MM.1S (cell line): ENCODE measurements around the gene ARHGAP23.

ENCODE experiments used
- DNase-seq: peaks from one replicate; pipeline ENCODE4 v3.0.0-alpha.2; 2015
- H2AFZ ChIP-seq: fragments of 300-600 bp; sonication (generic); 2 replicates; pipeline ENCODE4 v1.6.0; 2016; ENCODE audit warnings: antibody characterized with exemption, low read length
- H3F3A ChIP-seq: fragments of 300-600 bp; sonication (generic); 2 replicates; pipeline ENCODE4 v1.6.1; 2016; ENCODE audit warnings: mild to moderate bottlenecking, antibody characterized with exemption, low read length, moderate library complexity, mixed read lengths; ENCODE audit not compliant: insufficient read depth
- H3K27ac ChIP-seq: fragments of 300-600 bp; sonication (generic); 2 replicates; pipeline ENCODE4 v1.5.1; 2016; ENCODE audit warnings: mild to moderate bottlenecking, low read length
- H3K27me3 ChIP-seq: fragments of 300-600 bp; sonication (generic); replicated peaks from 2 replicates; pipeline ENCODE4 v1.6.0; 2016; ENCODE audit warnings: low read length; ENCODE audit not compliant: insufficient read depth
- H3K36me3 ChIP-seq: fragments of 300-600 bp; sonication (generic); replicated peaks from 2 replicates; pipeline ENCODE4 v1.6.1; 2016; ENCODE audit warnings: mild to moderate bottlenecking, low read length, mixed read lengths; ENCODE audit not compliant: insufficient read depth
- H3K4me1 ChIP-seq: fragments of 300-600 bp; sonication (generic); 2 replicates; pipeline ENCODE4 v1.6.1; 2016; ENCODE audit warnings: low read length, mixed read lengths
- H3K4me2 ChIP-seq: fragments of 300-600 bp; sonication (generic); 2 replicates; pipeline ENCODE4 v1.6.0; 2016; ENCODE audit warnings: low read depth, low read length
- H3K4me3 ChIP-seq: fragments of 300-600 bp; sonication (generic); 2 replicates; pipeline ENCODE4 v1.5.1; 2016; ENCODE audit warnings: low read length, mixed read lengths
- H3K79me2 ChIP-seq: fragments of 300-600 bp; sonication (generic); 2 replicates; pipeline ENCODE4 v1.6.1; 2016; ENCODE audit warnings: mixed run types, low read length, mixed read lengths
- H3K9ac ChIP-seq: fragments of 300-600 bp; sonication (generic); 2 replicates; pipeline ENCODE4 v1.6.1; 2016; ENCODE audit warnings: low read length, mixed read lengths
- H3K9me2 ChIP-seq: fragments of 300-600 bp; sonication (generic); replicated peaks from 2 replicates; pipeline ENCODE4 v1.6.1; 2016; ENCODE audit warnings: mild to moderate bottlenecking, low read length, mixed read lengths; ENCODE audit not compliant: insufficient read depth
- H3K9me3 ChIP-seq: fragments of 300-600 bp; sonication (generic); replicated peaks from 2 replicates; pipeline ENCODE4 v1.6.1; 2016; ENCODE audit warnings: mild to moderate bottlenecking, low read length, mixed read lengths; ENCODE audit not compliant: insufficient read depth
- H4K20me1 ChIP-seq: fragments of 300-600 bp; sonication (generic); 2 replicates; pipeline ENCODE4 v1.6.1; 2016; ENCODE audit warnings: mild to moderate bottlenecking, low read length, moderate library complexity, mixed read lengths; ENCODE audit not compliant: insufficient read depth
- EZH2 ChIP-seq: fragments of 300-600 bp; sonication (generic); optimal IDR thresholded peaks from 2 replicates; pipeline ENCODE3; 2017; ENCODE audit warnings: low read depth, mild to moderate bottlenecking, antibody characterized with exemption, low read length, mixed read lengths
- EZH2phosphoT487 ChIP-seq: fragments of 300-600 bp; sonication (generic); IDR thresholded peaks from 2 replicates; pipeline ENCODE4 v1.6.1; 2018; ENCODE audit warnings: antibody characterized with exemption, low read length
- TF ChIP-seq, protein P1 (sequence below): fragments of 300-600 bp; sonication (generic); IDR thresholded peaks from 2 replicates; pipeline ENCODE4 v1.5.1; 2016; ENCODE audit warnings: antibody characterized with exemption, low read length, mixed read lengths

Gene ARHGAP23

GRCh38 chr17:38431346-38432145, 3.3 kb downstream of the ARHGAP23 start:
- H3K4me2 ChIP-seq = no peak overlapping the region
- H3K9me3 ChIP-seq = no peaks in the 10 kb centered on the region
- peaks cover 14% of the 10 kb centered on the region for H3F3A ChIP-seq
- no peak overlapping the region for H2AFZ ChIP-seq
- H3K79me2 ChIP-seq = peaks cover 94% of the 10 kb centered on the region
- peaks cover 24% of the 10 kb centered on the region for H3K4me1 ChIP-seq
- no peak for TF ChIP-seq EZH2
- TF ChIP-seq EZH2phosphoT487 = no peak
- TF ChIP-seq, protein P1, sequence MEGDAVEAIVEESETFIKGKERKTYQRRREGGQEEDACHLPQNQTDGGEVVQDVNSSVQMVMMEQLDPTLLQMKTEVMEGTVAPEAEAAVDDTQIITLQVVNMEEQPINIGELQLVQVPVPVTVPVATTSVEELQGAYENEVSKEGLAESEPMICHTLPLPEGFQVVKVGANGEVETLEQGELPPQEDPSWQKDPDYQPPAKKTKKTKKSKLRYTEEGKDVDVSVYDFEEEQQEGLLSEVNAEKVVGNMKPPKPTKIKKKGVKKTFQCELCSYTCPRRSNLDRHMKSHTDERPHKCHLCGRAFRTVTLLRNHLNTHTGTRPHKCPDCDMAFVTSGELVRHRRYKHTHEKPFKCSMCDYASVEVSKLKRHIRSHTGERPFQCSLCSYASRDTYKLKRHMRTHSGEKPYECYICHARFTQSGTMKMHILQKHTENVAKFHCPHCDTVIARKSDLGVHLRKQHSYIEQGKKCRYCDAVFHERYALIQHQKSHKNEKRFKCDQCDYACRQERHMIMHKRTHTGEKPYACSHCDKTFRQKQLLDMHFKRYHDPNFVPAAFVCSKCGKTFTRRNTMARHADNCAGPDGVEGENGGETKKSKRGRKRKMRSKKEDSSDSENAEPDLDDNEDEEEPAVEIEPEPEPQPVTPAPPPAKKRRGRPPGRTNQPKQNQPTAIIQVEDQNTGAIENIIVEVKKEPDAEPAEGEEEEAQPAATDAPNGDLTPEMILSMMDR = no peak
- no peaks in the 10 kb centered on the region for H3K9me2 ChIP-seq
- H3K4me3 ChIP-seq = no peak overlapping the region
- no peaks in the 10 kb centered on the region for H3K27me3 ChIP-seq
- DNase-seq = no peak
- no peak overlapping the region for H3K9ac ChIP-seq
- H4K20me1 ChIP-seq = no peaks in the 10 kb centered on the region
- H3K36me3 ChIP-seq = no peaks in the 10 kb centered on the region
- H3K27ac ChIP-seq = no peak overlapping the region

DNA sequence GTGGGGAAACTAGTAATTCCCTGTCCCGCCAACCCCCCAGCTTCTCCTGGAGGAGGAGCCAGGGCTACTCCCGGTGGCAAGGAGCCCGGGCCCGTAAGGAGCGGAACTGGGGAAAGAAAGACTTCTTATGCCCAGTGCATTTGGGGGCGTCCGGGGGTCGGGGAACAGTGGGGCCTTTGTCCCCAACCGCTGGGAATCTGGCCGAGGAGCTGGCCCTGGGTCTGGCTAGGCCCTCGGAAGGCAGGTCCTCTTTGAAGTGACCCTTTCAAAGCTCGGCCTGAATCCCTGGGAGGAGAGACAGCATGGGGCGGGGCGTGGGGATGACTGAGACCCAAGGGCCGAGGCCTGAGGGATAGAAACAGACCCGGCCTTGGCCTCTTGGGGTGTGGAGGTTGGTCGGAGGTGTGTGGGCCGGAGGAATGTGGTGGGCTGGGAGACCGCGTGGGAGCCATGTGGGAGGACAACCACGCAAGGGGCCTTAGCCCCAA, 6.0 kb downstream of the ARHGAP23 start:
- no peak overlapping the region for H3K4me3 ChIP-seq
- no peak overlapping the region for H2AFZ ChIP-seq
- peaks cover 12% of the 10 kb centered on the region for H3K4me1 ChIP-seq
- no peak for TF ChIP-seq EZH2phosphoT487
- no peak for TF ChIP-seq EZH2
- TF ChIP-seq, protein P1 = no peak
- H3K9me2 ChIP-seq = no peaks in the 10 kb centered on the region
- H3K27me3 ChIP-seq = no peaks in the 10 kb centered on the region
- H3F3A ChIP-seq = 0 out of 2 replicates have a peak, but pooled peaks cover 2% of the 10 kb centered on the region
- no peaks in the 10 kb centered on the region for H3K9me3 ChIP-seq
- no peaks in the 10 kb centered on the region for H3K36me3 ChIP-seq
- H3K4me2 ChIP-seq = no peak overlapping the region
- DNase-seq = no peak
- H4K20me1 ChIP-seq = no peaks in the 10 kb centered on the region
- H3K27ac ChIP-seq = no peak overlapping the region
- H3K79me2 ChIP-seq = peaks cover 97% of the 10 kb centered on the region
- no peak overlapping the region for H3K9ac ChIP-seq

- no peak overlapping the region for H3K27ac ChIP-seq
- no peaks in the 10 kb centered on the region for H4K20me1 ChIP-seq
- H2AFZ ChIP-seq = no peak overlapping the region
- no peak for DNase-seq
- H3K27me3 ChIP-seq = no peaks in the 10 kb centered on the region
- H3F3A ChIP-seq = no peaks in the 10 kb centered on the region
- H3K9ac ChIP-seq = no peak overlapping the region
- no peak overlapping the region for H3K4me3 ChIP-seq
- peaks cover 97% of the 10 kb centered on the region for H3K79me2 ChIP-seq
- no peak overlapping the region for H3K4me2 ChIP-seq
- no peaks in the 10 kb centered on the region for H3K36me3 ChIP-seq
- peaks cover 8% of the 10 kb centered on the region; the same call in 1 of the 2 replicates for H3K4me1 ChIP-seq
- TF ChIP-seq, protein P1 = no peak
- TF ChIP-seq EZH2phosphoT487 (no peak), EZH2 (no peak)
- no peaks in the 10 kb centered on the region for H3K9me3 ChIP-seq
- H3K9me2 ChIP-seq = no peaks in the 10 kb centered on the region
These were observed 7.5 kb downstream of the ARHGAP23 start for GRCh38 chr17:38435795-38436194.
